SK-N-SH (cell line): ENCODE results near the gene RNF148. TPM values are rescaled to one million over a fixed set of nuclear protein-coding genes. Genes with fewer than 3 reads are reported as not detected.

Source experiments
- CTCF ChIA-PET: fragments of 300-600, 350-600 bp; formaldehyde crosslinking; extraction: SDS; loops from one replicate; lab custom pipeline; 2021; lab: Yijun Ruan, JAX
- POLR2A ChIA-PET: fragments of 350-600 bp; sonication (Branson Sonifier 250); formaldehyde crosslinking; extraction: SDS; loops from one replicate; lab custom pipeline; 2020; ENCODE audit warnings: antibody characterized with exemption, inconsistent platforms; lab: Yijun Ruan, JAX
- DNase-seq: peaks from one replicate; pipeline ENCODE4 v3.0.0; 2012
- H2AFZ ChIP-seq: fragments of 200-600 bp; sonication (generic); 2 replicates; pipeline ENCODE4 v1.8.1; 2016; ENCODE audit warnings: antibody characterized with exemption, mild to moderate bottlenecking, low read depth
- H3F3A ChIP-seq: fragments of 200-600 bp; sonication (generic); replicated peaks from 2 replicates; pipeline ENCODE3; 2016; ENCODE audit warnings: antibody characterized with exemption, mild to moderate bottlenecking; ENCODE audit not compliant: insufficient read depth
- H3K27ac ChIP-seq, 2 experiments: fragments of 200-500 bp in 1 of 2; fragments of 200-600 bp in 1 of 2; sonication (Bioruptor generic) in 1 of 2; sonication (generic), shearing (Covaris generic) in 1 of 2; 2 replicates each; pipeline versions ENCODE4 v1.5.1 to v1.6.1; 2014 to 2016; ENCODE audit warnings: low read depth in 2 of 2, inconsistent platforms in 1 of 2, low read length in 1 of 2, mild to moderate bottlenecking in 1 of 2, mixed read lengths in 1 of 2
- H3K27me3 ChIP-seq: fragments of 200-600 bp; sonication (generic), shearing (Covaris generic); 2 replicates; pipeline ENCODE4 v1.6.1; 2016; ENCODE audit warnings: mixed run types; ENCODE audit not compliant: insufficient read depth
- H3K36me3 ChIP-seq, 2 experiments: fragments of 200-500 bp in 1 of 2; fragments of 200-600 bp in 1 of 2; sonication (Bioruptor generic) in 1 of 2; sonication (generic) in 1 of 2; replicated peaks in 1 of 2; 2 replicates each; pipeline versions ENCODE3 to v1.5.1; 2014 to 2016; ENCODE audit warnings: low read length in 1 of 2, mild to moderate bottlenecking in 1 of 2; ENCODE audit not compliant: insufficient read depth in 2 of 2, control insufficient read depth in 1 of 2
- H3K4me1 ChIP-seq, 2 experiments: fragments of 200-500 bp in 1 of 2; fragments of 200-600 bp in 1 of 2; sonication (Bioruptor generic) in 1 of 2; sonication (generic), shearing (Covaris generic) in 1 of 2; 2 replicates each; pipeline versions ENCODE4 v1.5.1 to v1.6.1; 2014 to 2016; ENCODE audit warnings: low read depth in 1 of 2, low read length in 1 of 2, mixed run types in 1 of 2; ENCODE audit not compliant: insufficient read depth in 2 of 2, control insufficient read depth in 1 of 2
- H3K4me2 ChIP-seq: fragments of 200-600 bp; sonication (generic), shearing (Covaris generic); 2 replicates; pipeline ENCODE4 v1.6.1; 2017; ENCODE audit warnings: mixed run types
- H3K4me3 ChIP-seq, 2 experiments: fragments of 200-500 bp in 1 of 2; fragments of 200-600 bp in 1 of 2; sonication (Bioruptor generic) in 1 of 2; sonication (generic), shearing (Covaris generic) in 1 of 2; 2 replicates each; pipeline versions ENCODE4 v1.5.1 to v1.8.1; 2014 to 2016; ENCODE audit warnings: low read depth in 2 of 2, inconsistent platforms in 1 of 2, low read length in 1 of 2, mild to moderate bottlenecking in 1 of 2, mixed read lengths in 1 of 2, moderate library complexity in 1 of 2
- H3K79me2 ChIP-seq: fragments of 200-600 bp; sonication (generic); 2 replicates; pipeline ENCODE4 v1.8.1; 2017; ENCODE audit warnings: mild to moderate bottlenecking; ENCODE audit not compliant: insufficient read depth
- H3K9ac ChIP-seq: fragments of 200-600 bp; sonication (generic); 2 replicates; pipeline ENCODE4 v1.6.1; 2017; ENCODE audit warnings: mixed run types
- H3K9me2 ChIP-seq: fragments of 200-600 bp; sonication (generic); 2 replicates; pipeline ENCODE4 v1.6.1; 2017; ENCODE audit warnings: mixed run types
- H3K9me3 ChIP-seq: fragments of 200-600 bp; sonication (generic); 2 replicates; pipeline ENCODE4 v1.6.1; 2017; ENCODE audit warnings: mixed run types, mild to moderate bottlenecking, moderate library complexity
- H4K20me1 ChIP-seq: fragments of 200-600 bp; sonication (generic); 2 replicates; pipeline ENCODE4 v1.6.1; 2017; ENCODE audit warnings: mild to moderate bottlenecking, mixed run types; ENCODE audit not compliant: insufficient read depth
- EP300 ChIP-seq, 2 experiments: IDR thresholded peaks; 2 replicates each; pipeline versions ENCODE4 v1.4.0 to v1.6.1; 2012; ENCODE audit warnings: borderline replicate concordance in 1 of 2, low read depth in 1 of 2, low read length in 1 of 2
- EZH2phosphoT487 ChIP-seq: fragments of 200-600 bp; sonication (generic); IDR thresholded peaks from 2 replicates; pipeline ENCODE4 v1.6.1; 2017; ENCODE audit warnings: low read depth, mixed run types, mild to moderate bottlenecking, antibody characterized with exemption, moderate library complexity, borderline replicate concordance
- FOXJ3 ChIP-seq: sonication (generic); formaldehyde crosslinking; IDR thresholded peaks from 2 replicates; pipeline ENCODE4 v1.5.1; 2020; ENCODE audit warnings: mild to moderate bottlenecking, missing genetic modification reagents
- GABPA ChIP-seq: IDR thresholded peaks from 2 replicates; pipeline ENCODE4 v1.4.0; 2012; ENCODE audit warnings: low read depth, mild to moderate bottlenecking
- JUND ChIP-seq: IDR thresholded peaks from 2 replicates; pipeline ENCODE4 v1.4.0; 2012
- MEF2A ChIP-seq: IDR thresholded peaks from 2 replicates; pipeline ENCODE4 v1.4.0; 2012; ENCODE audit warnings: low read depth, borderline replicate concordance
- NFIC ChIP-seq: IDR thresholded peaks from 2 replicates; pipeline ENCODE4 v1.4.0; 2012; ENCODE audit warnings: borderline replicate concordance
- NRF1 ChIP-seq: IDR thresholded peaks from 2 replicates; pipeline ENCODE4 v1.6.1; 2012; ENCODE audit warnings: low read depth, mild to moderate bottlenecking, low read length
- RFX5 ChIP-seq: IDR thresholded peaks from 2 replicates; pipeline ENCODE4 v1.6.1; 2012; ENCODE audit warnings: mild to moderate bottlenecking, improper control_type of control experiment, low read length
- RXRA ChIP-seq: IDR thresholded peaks from 2 replicates; pipeline ENCODE4 v1.4.0; 2012; ENCODE audit warnings: low read depth, mild to moderate bottlenecking, borderline replicate concordance
- SIN3A ChIP-seq: IDR thresholded peaks from 2 replicates; pipeline ENCODE4 v1.6.1; 2012; ENCODE audit warnings: low read depth, mild to moderate bottlenecking, low read length, moderate library complexity, borderline replicate concordance
- TEAD4 ChIP-seq: IDR thresholded peaks from 2 replicates; pipeline ENCODE4 v1.4.0; 2012; ENCODE audit warnings: mild to moderate bottlenecking, borderline replicate concordance; ENCODE audit not compliant: insufficient read depth
- YY1 ChIP-seq: IDR thresholded peaks from 2 replicates; pipeline ENCODE4 v1.4.0; 2012; ENCODE audit warnings: low read depth, mild to moderate bottlenecking
- WGBS: methylation state at CpG from one replicate; pipeline ENCODE4 v1.1.6; 2017; ENCODE audit warnings: low lambda C conversion rate; 5-methylcytosine and 5-hydroxymethylcytosine counted together
- polyA plus RNA-seq, 3 experiments: library from polyadenylated mRNA; depleted of rRNA; stranded (reverse); fragments of >200 nt; gene quantifications; 2 replicates each; pipeline ENCODE4 v1.2.3, GENCODE V29; 2012
- TF ChIP-seq, protein P1 (sequence below): IDR thresholded peaks from 2 replicates; pipeline ENCODE4; 2012
- TF ChIP-seq, protein P2 (sequence below): IDR thresholded peaks from 2 replicates; pipeline ENCODE4 v1.4.0; 2012; ENCODE audit warnings: low read depth, borderline replicate concordance
- TF ChIP-seq, protein P3 (sequence below): IDR thresholded peaks from 2 replicates; pipeline ENCODE4 v1.4.0; 2012; ENCODE audit warnings: low read depth

The RNF148 gene
- polyA plus RNA-seq, 1 of the 3 experiments (the other 2 are of a cell fraction), result not detected

DNA sequence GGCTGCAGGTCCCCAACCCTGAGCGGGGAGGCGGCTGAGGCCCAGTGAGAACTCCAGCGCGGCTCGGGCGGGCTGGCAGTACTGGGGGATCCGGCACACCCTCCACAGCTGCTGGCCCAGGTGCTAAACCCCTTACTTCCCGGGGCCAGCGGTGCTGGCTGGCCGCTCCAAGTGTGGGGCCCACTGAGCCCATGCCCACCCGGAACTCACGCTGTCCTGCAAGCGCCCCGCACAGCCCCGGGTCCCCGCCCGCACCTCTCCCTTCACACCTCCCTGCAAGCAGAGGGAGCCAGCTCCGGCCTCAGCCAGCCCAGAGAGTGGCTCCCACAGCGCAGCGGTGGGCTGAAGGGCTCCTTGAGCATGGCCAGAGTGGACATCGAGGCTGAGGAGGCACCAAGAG, 28.8 kb downstream of the RNF148 start:
- no peak for TF ChIP-seq RFX5
- H3K4me2 ChIP-seq, result peak overlapping the region; percentile 32; the same call in 1 of the 2 replicates
- no peaks in the 10 kb centered on the region for H3K9me2 ChIP-seq
- whole genome bisulfite sequencing, result 29% methylated on average over 16 of the region's 21 CpGs
- peaks cover 12% of the 10 kb centered on the region; the same call in 1 of the 2 replicates for H3K27me3 ChIP-seq
- no peaks in the 10 kb centered on the region for H3K4me1 ChIP-seq
- no peaks in the 10 kb centered on the region for H3F3A ChIP-seq
- H3K4me3 ChIP-seq, result no peak overlapping the region
- ChIA-PET CTCF (no interaction called here), POLR2A (no interaction called here)
- H2AFZ ChIP-seq, result no peak overlapping the region
- H3K9ac ChIP-seq, result no peak overlapping the region
- H4K20me1 ChIP-seq, result no peaks in the 10 kb centered on the region
- no peaks in the 10 kb centered on the region for H3K36me3 ChIP-seq
- H3K9me3 ChIP-seq, result no peaks in the 10 kb centered on the region
- DNase-seq, result no peak
- no peak overlapping the region for H3K27ac ChIP-seq
- no peaks in the 10 kb centered on the region for H3K79me2 ChIP-seq

DNA sequence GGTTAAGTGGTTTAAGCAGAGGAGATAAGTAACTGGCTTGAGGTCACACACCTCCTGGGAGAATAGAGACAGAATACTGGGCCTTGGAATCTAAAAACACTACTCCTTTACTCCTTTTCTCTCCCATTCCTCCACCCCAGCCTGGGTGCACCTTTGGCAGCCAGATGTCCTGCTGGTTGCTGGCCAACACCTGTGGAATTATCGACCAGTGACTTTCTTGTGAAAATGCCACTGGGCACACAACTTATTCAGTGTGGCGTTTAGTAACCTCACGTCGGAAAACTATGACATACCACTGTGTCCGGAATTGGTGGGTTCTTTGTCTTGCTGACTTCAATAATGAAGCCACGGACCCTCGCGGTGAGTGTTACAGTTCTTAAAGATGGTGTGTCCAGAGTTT, 30.2 kb downstream of the RNF148 start:
- Histone ChIP-seq H4K20me1 (no peaks in the 10 kb centered on the region), H3K9me3 (no peaks in the 10 kb centered on the region), H3K79me2 (no peaks in the 10 kb centered on the region), H3K9me2 (no peaks in the 10 kb centered on the region), H2AFZ (no peak overlapping the region), H3K27me3 (peaks cover 12% of the 10 kb centered on the region; the same call in 1 of the 2 replicates), H3K36me3 (no peaks in the 10 kb centered on the region), H3F3A (no peaks in the 10 kb centered on the region), H3K4me3 (no peak overlapping the region), H3K4me1 (no peaks in the 10 kb centered on the region)
- DNase-seq, result no peak
- POLR2A ChIA-PET, result no interaction called here
- WGBS, result 10% methylated on average over 8 of the region's 8 CpGs
- no peak for TF ChIP-seq EZH2phosphoT487
- no peak for TF ChIP-seq MEF2A
- TF ChIP-seq TEAD4, result no peak
- no peak for TF ChIP-seq SIN3A
- TF ChIP-seq FOXJ3 (CRISPR knock-in tag), result no peak
- TF ChIP-seq YY1, result no peak
- TF ChIP-seq, all 33 proteins: peak for 0
- Histone ChIP-seq H3K4me2 (no peak overlapping the region), H3K27ac (no peak overlapping the region), H3K9ac (no peak overlapping the region)
- CTCF ChIA-PET, result no interaction called here

DNA sequence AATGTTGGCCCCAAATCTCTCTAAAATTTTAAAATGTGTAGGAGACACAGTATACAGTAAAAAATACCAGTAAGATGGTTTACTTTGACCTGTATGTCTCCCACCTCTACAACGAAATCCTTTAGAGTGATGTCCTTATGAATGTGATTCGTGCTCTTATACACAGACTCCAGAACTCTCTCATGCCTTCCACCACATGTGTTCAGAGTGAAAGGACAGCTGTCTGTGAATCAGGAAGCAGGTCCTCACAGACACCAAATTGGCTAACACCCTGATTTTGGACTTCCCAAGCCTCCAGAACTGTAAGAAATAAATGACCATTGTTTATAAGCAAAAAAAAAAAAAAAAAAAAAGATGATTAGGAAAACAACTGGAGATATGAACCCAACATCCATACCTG, 39.0 kb downstream of the RNF148 start:
- Histone ChIP-seq H3K4me2 (no peak overlapping the region), H3K36me3 (no peaks in the 10 kb centered on the region), H3F3A (no peaks in the 10 kb centered on the region), H3K79me2 (no peaks in the 10 kb centered on the region), H3K4me1 (no peaks in the 10 kb centered on the region), H3K27ac (no peak overlapping the region), H2AFZ (no peak overlapping the region), H3K9me2 (no peaks in the 10 kb centered on the region), H4K20me1 (no peaks in the 10 kb centered on the region), H3K27me3 (no peaks in the 10 kb centered on the region), H3K9ac (no peak overlapping the region), H3K9me3 (no peaks in the 10 kb centered on the region), H3K4me3 (no peak overlapping the region)
- ChIA-PET CTCF (no interaction called here), POLR2A (no interaction called here)
- WGBS, result 0% methylated on average over 2 of the region's 2 CpGs
- no peak for DNase-seq
- no peak for TF ChIP-seq NRF1
- TF ChIP-seq, protein P1, sequence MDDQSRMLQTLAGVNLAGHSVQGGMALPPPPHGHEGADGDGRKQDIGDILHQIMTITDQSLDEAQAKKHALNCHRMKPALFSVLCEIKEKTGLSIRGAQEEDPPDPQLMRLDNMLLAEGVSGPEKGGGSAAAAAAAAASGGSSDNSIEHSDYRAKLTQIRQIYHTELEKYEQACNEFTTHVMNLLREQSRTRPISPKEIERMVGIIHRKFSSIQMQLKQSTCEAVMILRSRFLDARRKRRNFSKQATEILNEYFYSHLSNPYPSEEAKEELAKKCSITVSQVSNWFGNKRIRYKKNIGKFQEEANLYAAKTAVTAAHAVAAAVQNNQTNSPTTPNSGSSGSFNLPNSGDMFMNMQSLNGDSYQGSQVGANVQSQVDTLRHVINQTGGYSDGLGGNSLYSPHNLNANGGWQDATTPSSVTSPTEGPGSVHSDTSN, result no peak
- no peak for TF ChIP-seq RXRA
- no peak for TF ChIP-seq MEF2A
- TF ChIP-seq, protein P2, sequence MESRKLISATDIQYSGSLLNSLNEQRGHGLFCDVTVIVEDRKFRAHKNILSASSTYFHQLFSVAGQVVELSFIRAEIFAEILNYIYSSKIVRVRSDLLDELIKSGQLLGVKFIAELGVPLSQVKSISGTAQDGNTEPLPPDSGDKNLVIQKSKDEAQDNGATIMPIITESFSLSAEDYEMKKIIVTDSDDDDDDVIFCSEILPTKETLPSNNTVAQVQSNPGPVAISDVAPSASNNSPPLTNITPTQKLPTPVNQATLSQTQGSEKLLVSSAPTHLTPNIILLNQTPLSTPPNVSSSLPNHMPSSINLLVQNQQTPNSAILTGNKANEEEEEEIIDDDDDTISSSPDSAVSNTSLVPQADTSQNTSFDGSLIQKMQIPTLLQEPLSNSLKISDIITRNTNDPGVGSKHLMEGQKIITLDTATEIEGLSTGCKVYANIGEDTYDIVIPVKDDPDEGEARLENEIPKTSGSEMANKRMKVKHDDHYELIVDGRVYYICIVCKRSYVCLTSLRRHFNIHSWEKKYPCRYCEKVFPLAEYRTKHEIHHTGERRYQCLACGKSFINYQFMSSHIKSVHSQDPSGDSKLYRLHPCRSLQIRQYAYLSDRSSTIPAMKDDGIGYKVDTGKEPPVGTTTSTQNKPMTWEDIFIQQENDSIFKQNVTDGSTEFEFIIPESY, result no peak
- TF ChIP-seq NFIC, result no peak
- TF ChIP-seq EP300 (IDR thresholded peaks at IDR 0.05; ENCODE audit: borderline replicate concordance in 1 of 2, low read depth in 1 of 2, low read length in 1 of 2), result no peak
- no peak for TF ChIP-seq SIN3A
- no peak for TF ChIP-seq EZH2phosphoT487
- no peak for TF ChIP-seq GABPA
- TF ChIP-seq, protein P3, sequence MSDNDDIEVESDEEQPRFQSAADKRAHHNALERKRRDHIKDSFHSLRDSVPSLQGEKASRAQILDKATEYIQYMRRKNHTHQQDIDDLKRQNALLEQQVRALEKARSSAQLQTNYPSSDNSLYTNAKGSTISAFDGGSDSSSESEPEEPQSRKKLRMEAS, result no peak
- TF ChIP-seq JUND, result no peak
